ENCODE measurements around the gene ASPSCR1.
A peak's percentile ranks its signal among the peaks of the same experiment; 100 is the strongest.

The ASPSCR1 gene

GRCh38 chr17:82050152-82050760, 72.8 kb downstream of the ASPSCR1 start:
- H3K27ac ChIP-seq, result peak overlapping the region; percentile 75; the same call in 1 of the 2 replicates
- no peak for TF ChIP-seq CTCF (conservative IDR thresholded peaks at IDR 0.05)
- no peak for TF ChIP-seq ZFX (IDR thresholded peaks at IDR 0.05)

- TF ChIP-seq ZFX (IDR thresholded peaks at IDR 0.05) (peak; percentile 44; the same call in 1 of the 2 replicates), CTCF (conservative IDR thresholded peaks at IDR 0.05) (no peak)
- H3K27ac ChIP-seq, result peak overlapping the region; percentile 75
Measured at GRCh38 chr17:82050761-82051641, 73.6 kb downstream of the ASPSCR1 start.

GRCh38 chr17:82051776-82052637, 74.6 kb downstream of the ASPSCR1 start, which contains the start of the genes GPS1 and RFNG:
Gene GPS1, plus strand, starts transcription at chr17:82051898. Its CDS starts 34 bp downstream, at chr17:82051932.
Gene RFNG, minus strand, starts transcription at chr17:82051811. Its CDS starts 45 bp downstream, at chr17:82051766.
- H3K27ac ChIP-seq, result peak within 1 kb of the TSS; percentile 75
- peak; percentile 77 for TF ChIP-seq ZFX (IDR thresholded peaks at IDR 0.05)
- no peak for TF ChIP-seq CTCF (conservative IDR thresholded peaks at IDR 0.05)

GRCh38 chr17:82052638-82053059, 75.2 kb downstream of the ASPSCR1 start:
- TF ChIP-seq CTCF (conservative IDR thresholded peaks at IDR 0.05) (no peak), ZFX (IDR thresholded peaks at IDR 0.05) (no peak)
- H3K27ac ChIP-seq, result peak overlapping the region; percentile 75

- peak overlapping the region; percentile 75 for H3K27ac ChIP-seq
- TF ChIP-seq CTCF (conservative IDR thresholded peaks at IDR 0.05), result no peak
- no peak for TF ChIP-seq ZFX (IDR thresholded peaks at IDR 0.05)
Measured at GRCh38 chr17:82053130-82053529, 75.7 kb downstream of the ASPSCR1 start.

DNA sequence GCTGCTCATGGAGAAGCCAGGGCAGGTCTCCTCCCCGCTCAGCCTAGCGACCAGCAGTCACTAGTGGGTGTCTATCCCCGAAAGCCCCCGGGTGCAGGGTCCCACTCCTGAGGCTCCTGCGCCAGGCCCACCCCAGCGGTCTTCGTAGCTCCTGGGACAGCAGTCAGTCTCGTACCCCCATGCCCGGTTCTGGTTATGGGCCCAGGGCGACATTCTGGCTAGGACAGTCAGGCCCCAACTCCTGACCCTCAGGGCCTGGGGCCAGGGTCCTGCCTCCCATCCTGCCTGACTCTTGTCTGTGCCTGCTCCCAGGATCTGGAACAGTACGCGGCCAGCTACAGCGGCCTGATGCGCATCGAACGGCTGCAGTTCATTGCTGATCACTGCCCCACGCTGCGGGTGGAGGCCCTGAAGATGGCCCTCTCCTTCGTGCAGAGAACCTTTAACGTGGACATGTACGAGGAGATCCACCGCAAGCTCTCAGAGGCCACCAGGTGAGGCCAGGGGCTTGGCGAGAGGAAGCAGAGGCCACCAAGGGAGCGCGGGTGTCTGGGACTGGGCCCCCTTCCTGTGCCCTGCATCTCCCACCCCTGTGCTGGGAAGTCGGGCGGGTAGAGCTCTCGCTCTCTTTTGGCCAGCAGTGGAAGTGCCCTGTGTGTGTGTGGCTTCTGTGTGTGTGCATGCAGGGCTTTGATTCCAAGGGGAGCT, 76.3 kb downstream of the ASPSCR1 start:
- no peak for TF ChIP-seq CTCF (conservative IDR thresholded peaks at IDR 0.05)
- no peak for TF ChIP-seq ZFX (IDR thresholded peaks at IDR 0.05)

More for the DNA sequence above, 76.3 kb downstream of the ASPSCR1 start:
- H3K27ac ChIP-seq, result no peak overlapping the region

Measured in C4-2B (cell line).